K562 (cell line): ENCODE results near the gene TPK1. TPM values are rescaled to one million over a fixed set of nuclear protein-coding genes. Genes with fewer than 3 reads are reported as not detected.
A peak's percentile ranks its signal among the peaks of the same experiment; 100 is the strongest.

ENCODE experiments used
- ATAC-seq: fragments of 200-7000 bp; cut with Tn5 transposase; 3 replicates; pipeline ENCODE4 v1.9.1; 2020; ENCODE audit warnings: moderate library complexity
- BruUV-seq: library from RNA; stranded (reverse); fragments of 400-500 nt; replicated peaks from 2 replicates; lab custom pipeline; 2021; lab: Mats Ljungman, UMichigan
- CTCF ChIA-PET: fragments of 300-600 bp; formaldehyde crosslinking; extraction: SDS; loops from one replicate; lab custom pipeline; 2021; ENCODE audit warnings: low intra/inter-chr PET ratio; lab: Yijun Ruan, JAX
- POLR2A ChIA-PET: fragments of 300-600, 350-650 bp; sonication (Branson Sonifier 250); formaldehyde crosslinking; extraction: SDS; loops from one replicate; lab custom pipeline; 2021; ENCODE audit warnings: antibody characterized with exemption, inconsistent platforms; lab: Yijun Ruan, JAX
- DNase-seq, 4 experiments: peaks; one replicate each; pipeline versions ENCODE4 v3.0.0 to v3.0.0-alpha.2; 2011 to 2018; ENCODE audit warnings: low spot score in 3 of 4, mixed read lengths in 3 of 4; ENCODE audit errors: extremely low read depth in 1 of 4
- FAIRE-seq: peaks from 2 replicates; lab custom pipeline; 2011; peaks lifted over from hg19 to GRCh38; lab: Jason Lieb, UNC
- H2AFZ ChIP-seq: 2 replicates; pipeline ENCODE4 v1.6.0; 2011; ENCODE audit warnings: low read depth, low read length, control low read depth, inconsistent platforms
- H3K27ac ChIP-seq: fragments of 200-600 bp; 3 replicates; pipeline ENCODE4 v1.8.0; 2011; ENCODE audit warnings: low read depth, mild to moderate bottlenecking, control low read depth, inconsistent platforms, low read length, moderate library complexity, mixed read lengths; ENCODE audit errors: extremely low read depth
- H3K27me3 ChIP-seq, 2 experiments: fragments of 300-600 bp in 1 of 2; 2 replicates in 1 of 2; 3 replicates in 1 of 2; pipeline versions ENCODE4 v1.6.0 to v1.8.0; 2011; ENCODE audit warnings: inconsistent platforms in 2 of 2, low read length in 2 of 2, mild to moderate bottlenecking in 1 of 2, mixed read lengths in 1 of 2, moderate library complexity in 1 of 2; ENCODE audit not compliant: control insufficient read depth in 2 of 2, insufficient read depth in 2 of 2
- H3K36me3 ChIP-seq: fragments of 300-600 bp; 3 replicates; pipeline ENCODE4 v1.8.0; 2011; ENCODE audit warnings: mild to moderate bottlenecking, low read length, inconsistent platforms; ENCODE audit not compliant: control insufficient read depth, insufficient read depth
- H3K4me1 ChIP-seq, 2 experiments: fragments of 200-600 bp in 1 of 2; replicated peaks in 1 of 2; 2 replicates in 1 of 2; 3 replicates in 1 of 2; pipeline versions ENCODE4 v1.5.1 to v1.8.0; 2011; ENCODE audit warnings: inconsistent platforms in 2 of 2, low read length in 2 of 2, mild to moderate bottlenecking in 1 of 2, mixed read lengths in 1 of 2, moderate library complexity in 1 of 2; ENCODE audit not compliant: control insufficient read depth in 2 of 2, insufficient read depth in 2 of 2
- H3K4me2 ChIP-seq: 2 replicates; pipeline ENCODE4 v1.6.1; 2011; ENCODE audit warnings: low read length, control low read depth, inconsistent platforms, mixed read lengths; ENCODE audit not compliant: insufficient read depth
- H3K4me3 ChIP-seq: fragments of 200-600 bp; sonication (generic), shearing (Covaris generic); 2 replicates; pipeline ENCODE4 v1.5.1; 2016; ENCODE audit warnings: control low read depth, inconsistent platforms
- H3K79me2 ChIP-seq: fragments of 200-600 bp; 3 replicates; pipeline ENCODE4 v1.8.0; 2011; ENCODE audit warnings: low read length, inconsistent platforms; ENCODE audit not compliant: control insufficient read depth, insufficient read depth
- H3K9ac ChIP-seq, 2 experiments: 2 replicates each; pipeline versions ENCODE4 v1.6.0 to v1.6.1; 2011; ENCODE audit warnings: low read depth in 2 of 2, low read length in 2 of 2, control low read depth in 1 of 2, inconsistent platforms in 1 of 2, mild to moderate bottlenecking in 1 of 2, mixed read lengths in 1 of 2; ENCODE audit not compliant: insufficient read depth in 1 of 2
- H3K9me1 ChIP-seq: one replicate; pipeline ENCODE4 v1.6.0; 2011; ENCODE audit warnings: inconsistent platforms, mild to moderate bottlenecking, low read length, moderate library complexity; ENCODE audit not compliant: control insufficient read depth, insufficient read depth
- H3K9me3 ChIP-seq: replicated peaks from 2 replicates; pipeline ENCODE4 v1.5.1; 2011; ENCODE audit warnings: low read depth, low read length, inconsistent platforms; ENCODE audit not compliant: control insufficient read depth, insufficient read depth
- H4K20me1 ChIP-seq: replicated peaks from 2 replicates; pipeline ENCODE4 v1.6.1; 2011; ENCODE audit warnings: low read length, inconsistent platforms, mixed read lengths; ENCODE audit not compliant: control insufficient read depth, insufficient read depth
- CTCF ChIP-seq, 3 experiments: IDR thresholded peaks in 2 of 3; conservative IDR thresholded peaks in 1 of 3; 2 replicates each; pipeline ENCODE4 v1.5.1; 2011 to 2012; ENCODE audit warnings: low read length in 3 of 3, mild to moderate bottlenecking in 3 of 3, control low read depth in 2 of 3, improper control_type of control experiment in 1 of 3, inconsistent platforms in 1 of 3, low read depth in 1 of 3, mixed read lengths in 1 of 3, moderate library complexity in 1 of 3; ENCODE audit not compliant: insufficient read depth in 2 of 3
- HMG20A ChIP-seq: fragments of 450-650 bp; formaldehyde crosslinking; conservative IDR thresholded peaks from 2 replicates; pipeline ENCODE4 v1.4.0; 2020; ENCODE audit warnings: mild to moderate bottlenecking, mixed read lengths
- RAD21 ChIP-seq, 2 experiments: fragments of 250-450 bp in 1 of 2; fragments of 450-650 bp in 1 of 2; sonication (Bioruptor Pico) in 1 of 2; formaldehyde crosslinking in 1 of 2; IDR thresholded peaks in 1 of 2; conservative IDR thresholded peaks in 1 of 2; 2 replicates each; pipeline versions ENCODE4 v1.4.0 to v1.8.0; 2020 to 2022; ENCODE audit warnings: mild to moderate bottlenecking in 2 of 2, moderate library complexity in 1 of 2
- WGBS: fragments of 100-300 bp; shearing (Covaris generic); methylation state at CpG from one replicate; pipeline ENCODE4 v1.1.6; 2016; ENCODE audit warnings: low coverage, mixed read lengths; ENCODE audit not compliant: insufficient coverage; ENCODE audit errors: missing lambda C conversion rate; 5-methylcytosine and 5-hydroxymethylcytosine counted together
- in situ Hi-C: fragments of 300-500 bp; cut with MboI; formaldehyde crosslinking; loops from 4 replicates; pipeline ENCODE4 v1.15.0; 2018; ENCODE audit warnings: inconsistent platforms, mixed read lengths
- intact Hi-C: fragments of 100-400 bp; cut with micrococcal nuclease; formaldehyde crosslinking; loops from 2 replicates; pipeline ENCODE4 v1.14.2; 2022
- polyA plus RNA-seq, 8 experiments: library from polyadenylated mRNA; depleted of rRNA in 4 of 8; stranded (reverse) in 5 of 8; unstranded in 3 of 8; fragments of >200 nt; fragmentation: Nextera tagmentation in 2 of 8; fragmentation: Illumina TruSeq in 1 of 8; extraction: Ambion mirVana in 2 of 8; extraction: Trizol in 1 of 8; gene quantifications; 2 replicates each; pipeline versions ENCODE4 v1.2.1 to v1.2.3, GENCODE V29; 2011 to 2014; ENCODE audit warnings: inconsistent platforms in 1 of 8, missing spikeins in 1 of 8
- total RNA-seq, 7 experiments: library from RNA; depleted of rRNA in 6 of 7; stranded (reverse); fragments of >200 nt in 6 of 7; fragmentation: Illumina TruSeq in 2 of 7; extraction: Trizol in 2 of 7; gene quantifications; 2 replicates each; pipeline versions ENCODE4 v1.2.1 to v1.2.3, GENCODE V29; 2011 to 2021; ENCODE audit warnings: low replicate concordance in 1 of 7

TPK1 gene
- total and polyA plus RNA-seq, 9 of the 15 experiments (the other 6 are each of a cell fraction or from before 2014, with no cell fraction given): 5.1 to 16.2 (median 9.2) TPM

DNA sequence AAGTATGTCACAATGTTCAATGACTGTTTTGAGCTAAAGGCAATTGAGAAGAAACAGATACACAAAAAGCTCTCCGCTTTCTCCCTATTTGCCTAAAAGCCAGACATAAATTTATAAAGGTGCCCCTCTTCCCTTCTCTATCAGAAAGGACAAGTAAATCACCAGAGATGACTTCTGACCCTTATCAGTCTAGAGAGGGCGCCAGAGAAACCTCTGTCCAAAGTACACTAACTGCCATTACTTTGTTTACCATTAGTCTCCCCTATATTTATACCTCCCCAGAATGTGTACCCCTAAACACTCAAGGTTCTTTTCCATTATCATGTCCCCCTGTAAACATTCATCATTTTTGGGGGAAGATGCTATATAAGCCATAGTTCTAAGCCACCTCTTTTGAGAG is 49.3 kb downstream of the TPK1 start:
- ATAC-seq: peak; percentile 49; the same call in 2 of the 3 replicates
- no peak overlapping the region for H3K4me3 ChIP-seq
- H3K9me3 ChIP-seq: no peaks in the 10 kb centered on the region
- no TSS peak for BruUV-seq
- no peak overlapping the region for H3K27ac ChIP-seq
- no peak for FAIRE-seq
- no peaks in the 10 kb centered on the region for H3K27me3 ChIP-seq
- H3K4me2 ChIP-seq: no peak overlapping the region
- H3K79me2 ChIP-seq: no peaks in the 10 kb centered on the region
- ChIA-PET CTCF (no interaction called here), POLR2A (no interaction called here)
- in situ Hi-C loops (no loop called here), intact Hi-C loops (no loop called here)
- peak in 1 of 4 experiments; percentile 5 for DNase-seq
- no peak overlapping the region for H3K9ac ChIP-seq
- no peaks in the 10 kb centered on the region for H3K36me3 ChIP-seq
- TF ChIP-seq RAD21 (CRISPR knock-in tag; conservative IDR thresholded peaks at IDR 0.05 in 1 of 2, IDR thresholded peaks at IDR 0.05 in 1 of 2) (0 out of 4 replicates have a peak, but pooled peaks of 1 of the 2 experiments have one; percentile 19), CTCF (IDR thresholded peaks at IDR 0.05 in 2 of 3, conservative IDR thresholded peaks at IDR 0.05 in 1 of 3; ENCODE audit: insufficient read depth in 2 of 3, low read depth in 1 of 3, low read length in 3 of 3) (peak in 1 of 3 experiments; percentile 28; a peak in 2 of 6 replicates), HMG20A (CRISPR knock-in tag) (no peak)
- no peaks in the 10 kb centered on the region for H3K9me1 ChIP-seq
- no peak overlapping the region for H2AFZ ChIP-seq
- WGBS: 5% methylated on average over 2 of the region's 2 CpGs
- H3K4me1 ChIP-seq: no peaks in the 10 kb centered on the region
- no peaks in the 10 kb centered on the region for H4K20me1 ChIP-seq
